Measurements from ENCODE around the gene TMEM88. TPM values are rescaled to one million over a fixed set of nuclear protein-coding genes. Genes with fewer than 3 reads are reported as not detected.

TMEM88 gene
- total and polyA plus RNA-seq, 2 of the 8 experiments (the other 6 are each of a cell fraction or from before 2014, with no cell fraction given): 0.69 to 8.8 TPM

DNA sequence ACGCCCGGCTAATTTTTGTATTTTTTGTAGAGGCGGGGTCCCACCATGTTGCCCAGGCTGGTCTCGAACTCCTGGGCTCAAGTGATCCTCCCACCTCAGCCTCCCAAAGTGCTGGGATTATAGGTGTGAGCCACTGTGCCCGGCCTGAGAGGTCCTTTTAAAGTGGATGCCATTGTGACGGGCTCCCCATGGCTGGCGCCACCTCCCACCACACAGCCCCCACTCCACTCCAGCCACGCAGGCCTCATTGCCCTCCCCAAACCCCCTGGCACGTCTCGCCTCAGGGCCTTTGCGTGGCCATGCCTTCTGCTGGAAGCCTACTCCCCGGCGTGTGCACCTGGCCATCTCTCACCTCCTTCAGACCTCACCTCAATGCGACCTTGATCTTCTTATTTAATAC lies 32.7 kb upstream of the TMEM88 start:
- Histone ChIP-seq H3K9ac (replicated peaks in 1 of 4; ENCODE audit: extremely low read depth in 1 of 4, low read depth in 3 of 4, low read length in 3 of 4) (no peak overlapping the region), H3K79me2 (ENCODE audit: control insufficient read depth in 1 of 2, insufficient read depth in 2 of 2, low read length in 2 of 2) (no peaks in the 10 kb centered on the region), H3K23ac (ENCODE audit: insufficient read length) (no peak overlapping the region), H4K91ac (replicated peaks; ENCODE audit: insufficient read length, low read length) (no peak overlapping the region), H3K4ac (replicated peaks; ENCODE audit: insufficient read length, low read depth, low read length) (no peak overlapping the region), H3K4me1 (replicated peaks in 1 of 4; ENCODE audit: control insufficient read depth in 3 of 4, insufficient read depth in 4 of 4, low read length in 3 of 4) (peaks cover 0 to 7% (median 5%) of the 10 kb centered on the region in 4 experiments; a peak in 5 of 7 replicates), H2BK15ac (ENCODE audit: low read length) (no peak overlapping the region), H4K5ac (ENCODE audit: insufficient read length, low read depth, low read length) (no peak overlapping the region), H3K14ac (ENCODE audit: insufficient read length) (no peak overlapping the region), H3K4me3 (ENCODE audit: extremely low read depth in 1 of 4, insufficient read depth in 2 of 4, low read depth in 3 of 4, low read length in 4 of 4) (no peak overlapping the region), H3K9me3 (ENCODE audit: insufficient read depth in 2 of 2, low read depth in 1 of 2, low read length in 1 of 2) (no peaks in the 10 kb centered on the region), H3K4me2 (ENCODE audit: insufficient read depth in 1 of 2, low read depth in 2 of 2, low read length in 2 of 2) (no peak overlapping the region), H2BK120ac (replicated peaks; ENCODE audit: low read depth, low read length) (no peak overlapping the region), H2AK5ac (ENCODE audit: low read depth, low read length) (no peak overlapping the region), H3K23me2 (ENCODE audit: low read depth, low read length) (no peaks in the 10 kb centered on the region), H4K20me1 (replicated peaks in 1 of 2; ENCODE audit: control insufficient read depth in 1 of 2, insufficient read depth in 2 of 2, low read length in 2 of 2) (no peaks in the 10 kb centered on the region), H2AFZ (ENCODE audit: low read length) (no peak overlapping the region), H3K36me3 (ENCODE audit: control insufficient read depth in 2 of 4, insufficient read depth in 4 of 4, low read length in 3 of 4) (no peaks in the 10 kb centered on the region), H2BK20ac (ENCODE audit: low read length) (no peak overlapping the region), H2BK12ac (ENCODE audit: low read depth, low read length) (no peak overlapping the region), H3K79me1 (ENCODE audit: low read depth, low read length) (no peaks in the 10 kb centered on the region), H3K27ac (ENCODE audit: low read depth, low read length) (no peak overlapping the region), H3K27me3 (replicated peaks in 1 of 4; ENCODE audit: control insufficient read depth in 3 of 4, extremely low read depth in 1 of 4, insufficient read depth in 3 of 4, low read length in 3 of 4) (peaks cover 0 to 15% (median 10%) of the 10 kb centered on the region in 4 experiments; a peak in 6 of 7 replicates), H3K56ac (replicated peaks; ENCODE audit: insufficient read length, low read depth, low read length) (no peak overlapping the region), H3K18ac (ENCODE audit: extremely low read depth, low read length) (no peak overlapping the region), H4K8ac (ENCODE audit: extremely low read depth, insufficient read depth, low read length) (no peak overlapping the region), H2BK5ac (ENCODE audit: low read depth, low read length) (no peak overlapping the region)
- no peak for TF ChIP-seq MAFK (IDR thresholded peaks at IDR 0.05; ENCODE audit: low read depth, low read length)
- no peak for TF ChIP-seq CHD2 (IDR thresholded peaks at IDR 0.05; ENCODE audit: low read length)
- FAIRE-seq (no peak), DNase-seq (ENCODE audit: low read depth in 1 of 2, low spot score in 2 of 2) (no peak)
- CTCF ChIA-PET (ENCODE audit: partially characterized antibody): interaction anchor here (0.6 to 8.9 kb wide), 19 partner anchors 9 to 166 kb away, joined by 3 to 71 read pairs (median 4); partner anchors contain the start of gene KDM6B
- 82% methylated on average over 13 of the region's 14 CpGs; no CpG with 5 or more reads in 1 of the 2 experiments for WGBS, 2 experiments (ENCODE audit: extremely low coverage in 1 of 2, insufficient coverage in 1 of 2, insufficient read length in 1 of 2, insufficient replicate concordance in 2 of 2, low coverage in 1 of 2, low lambda C conversion rate in 2 of 2, missing lambda C conversion rate in 1 of 2)
- POLR2A ChIA-PET (ENCODE audit: partially characterized antibody): interaction anchor here (1.0 kb wide), 1 partner anchor 15 kb away, joined by 3 read pairs; no protein-coding TSS in a partner anchor
